ENCODE results near the gene DEDD2.

DNA sequence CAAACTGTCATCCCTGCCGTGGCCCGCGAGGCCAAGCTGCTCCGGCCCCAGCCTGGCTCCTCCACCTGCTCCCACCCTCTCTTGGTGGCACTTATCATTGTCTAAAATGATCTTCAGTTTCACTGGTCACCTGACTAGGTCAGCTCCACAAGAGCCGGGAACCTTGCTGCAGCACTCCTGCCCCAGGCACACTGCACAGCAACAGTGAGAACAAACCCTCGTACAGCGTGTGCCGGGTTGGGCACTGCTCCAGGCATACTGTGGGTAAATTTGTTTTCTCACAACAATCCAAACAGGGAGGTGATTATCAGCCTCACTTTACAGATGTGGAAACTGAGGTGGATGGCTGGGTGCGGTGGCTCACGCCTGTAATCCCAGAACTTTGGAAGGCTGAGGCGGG lies 8.9 kb downstream of the DEDD2 start:
- TF ChIP-seq POLR2A (IDR thresholded peaks at IDR 0.05; ENCODE audit: low read length) (no peak), GATA1 (IDR thresholded peaks at IDR 0.05; ENCODE audit: low read depth, low read length) (no peak)

All from erythroblast (primary cell).